HG02970 (cell line): ENCODE data around the gene PITRM1.
A peak's percentile ranks its signal among the peaks of the same experiment; 100 is the strongest.
"Not testable (repeated sequence)": the region's sequence is repeated elsewhere in the genome, so short reads cannot be mapped to it uniquely, and the experiment has no call there.

Experiments used
- ATAC-seq: cut with Tn5 transposase; IDR thresholded peaks from one replicate; pipeline ENCODE4 v1.9.1; 2021; ENCODE audit warnings: mild to moderate bottlenecking, moderate library complexity, moderate number of reproducible peaks; ENCODE audit not compliant: unreplicated experiment, low FRiP score

PITRM1 gene

DNA sequence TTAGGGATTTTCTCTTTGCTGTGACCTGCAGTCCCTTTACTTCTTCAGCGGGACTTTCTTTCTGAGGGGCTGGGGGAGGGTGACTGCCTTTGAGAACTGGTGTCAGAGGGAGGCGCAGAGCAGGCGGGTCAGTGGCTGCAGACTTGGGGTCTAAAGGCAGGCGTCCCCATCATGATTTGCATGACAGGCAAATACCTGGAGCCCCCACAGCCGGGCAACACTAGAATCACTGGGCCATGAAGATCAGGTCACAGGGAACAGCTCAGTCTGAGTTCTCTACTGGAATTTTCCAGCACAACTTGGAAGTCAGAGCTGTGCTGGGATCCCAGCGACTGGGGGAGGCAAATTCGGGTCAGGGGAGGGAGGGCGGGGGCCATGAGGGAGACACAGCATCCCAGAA lies 29.2 kb upstream of the PITRM1 start:
- no peak for ATAC-seq

DNA sequence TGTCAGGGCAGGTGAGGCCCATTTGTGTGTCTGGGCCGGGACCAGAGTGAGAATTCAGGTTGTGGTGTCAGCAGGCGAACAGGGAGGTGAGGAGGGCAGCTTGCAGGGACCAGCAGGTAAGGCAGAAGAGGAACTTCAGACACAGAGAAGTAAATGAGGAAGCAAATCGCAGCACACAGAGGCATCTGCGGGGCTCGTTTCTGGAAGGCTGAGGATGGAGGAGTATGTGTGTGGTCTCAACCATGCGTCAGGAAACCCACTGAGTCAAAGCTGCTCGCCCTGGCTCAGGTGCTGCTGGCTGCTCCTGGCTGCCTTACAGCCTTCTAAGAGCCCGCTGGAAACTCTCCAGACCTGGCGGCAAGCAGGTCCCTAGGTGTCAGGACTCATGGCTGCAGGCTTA lies 26.9 kb upstream of the PITRM1 start:
- no peak for ATAC-seq

DNA sequence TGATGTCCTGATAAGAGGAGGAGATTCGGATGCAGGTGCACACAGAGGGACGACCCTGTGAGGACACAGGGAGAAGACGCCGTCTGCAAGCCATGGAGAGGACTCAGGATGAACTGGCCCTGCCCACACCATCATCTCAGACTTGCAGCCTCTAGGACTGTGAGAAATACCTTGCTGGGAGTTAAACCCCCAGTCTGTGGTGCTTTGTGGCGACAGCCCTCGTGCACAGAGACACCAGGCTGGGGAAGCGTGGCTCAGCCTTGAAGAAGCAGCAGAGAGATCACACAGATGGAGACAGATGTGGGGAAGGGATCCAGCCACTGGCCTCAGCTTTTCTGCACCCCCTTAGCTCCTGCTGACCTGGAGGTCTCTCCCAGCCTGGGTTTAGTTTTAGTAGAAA lies 26.3 kb upstream of the PITRM1 start:
- no peak for ATAC-seq

DNA sequence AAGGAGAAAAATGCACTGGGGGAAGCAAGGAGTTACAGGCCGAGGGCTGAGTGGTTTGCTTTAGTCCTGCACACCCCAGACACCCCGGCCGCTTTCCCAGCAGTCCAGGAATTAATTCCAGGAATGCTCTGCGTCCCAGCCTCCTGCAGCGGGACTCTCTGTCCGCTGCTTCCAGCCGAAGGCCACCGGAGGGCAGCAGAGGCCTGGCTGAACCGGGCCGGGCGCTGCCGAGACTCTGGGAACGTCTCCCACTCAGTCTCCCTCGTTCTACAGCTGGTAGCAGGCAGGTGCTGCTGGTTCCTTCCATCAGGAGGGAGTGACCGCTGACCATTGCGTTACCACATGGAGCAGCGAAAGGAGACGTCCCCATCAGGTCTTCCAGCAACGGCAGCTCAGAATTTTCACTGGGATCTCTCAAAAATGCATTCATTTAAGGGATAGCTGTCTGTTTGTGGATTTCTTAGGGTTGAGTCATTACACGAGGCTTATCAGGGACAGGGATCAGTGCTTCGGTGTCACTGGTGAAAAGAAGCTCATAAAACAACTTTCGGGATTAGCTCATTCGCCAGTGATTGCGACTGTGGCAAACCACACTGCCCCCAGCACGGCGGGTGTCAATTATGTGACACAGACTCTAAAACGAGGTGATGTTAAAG lies 24.9 kb upstream of the PITRM1 start:
- ATAC-seq: no peak

DNA sequence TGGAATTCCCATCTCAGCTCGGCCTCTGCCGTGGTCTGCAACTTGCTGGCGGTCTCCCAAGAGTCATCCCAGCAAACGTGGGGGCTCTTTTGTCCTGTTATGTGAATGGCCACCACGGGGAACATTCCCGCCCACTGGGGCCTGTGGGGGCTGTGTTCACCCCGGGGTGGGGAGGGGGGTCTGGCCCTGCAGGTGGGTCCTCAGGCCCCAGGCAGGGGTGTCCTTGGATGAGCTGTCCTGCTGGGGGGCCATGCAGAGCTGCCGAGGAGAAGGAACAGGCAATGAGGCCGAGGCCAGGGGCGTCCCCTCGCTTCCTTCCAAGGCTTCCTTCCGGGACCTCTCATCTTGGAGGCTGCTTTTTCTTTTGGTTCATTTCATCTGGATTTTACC lies 24.4 kb upstream of the PITRM1 start:
- no peak for ATAC-seq

DNA sequence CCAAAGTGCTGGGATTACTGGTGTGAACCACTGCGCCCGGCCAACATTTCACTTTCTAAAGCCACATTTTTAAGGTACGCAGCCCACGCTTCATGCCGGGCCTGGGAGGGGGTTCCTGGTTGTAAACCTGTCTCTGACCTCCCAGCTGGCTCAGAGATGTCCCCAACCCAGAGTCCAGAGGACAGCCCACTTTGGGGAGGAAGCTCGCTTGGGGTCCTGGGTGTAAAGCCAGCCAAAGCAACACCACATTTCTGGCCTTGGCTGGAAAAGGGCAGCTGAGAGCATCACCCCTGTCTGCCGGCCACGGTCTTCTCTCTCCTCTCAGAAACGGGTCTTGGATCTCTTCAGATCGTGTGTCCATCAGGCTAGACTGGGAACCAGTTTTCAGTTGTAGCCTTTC lies 23.9 kb upstream of the PITRM1 start:
- ATAC-seq: no peak

DNA sequence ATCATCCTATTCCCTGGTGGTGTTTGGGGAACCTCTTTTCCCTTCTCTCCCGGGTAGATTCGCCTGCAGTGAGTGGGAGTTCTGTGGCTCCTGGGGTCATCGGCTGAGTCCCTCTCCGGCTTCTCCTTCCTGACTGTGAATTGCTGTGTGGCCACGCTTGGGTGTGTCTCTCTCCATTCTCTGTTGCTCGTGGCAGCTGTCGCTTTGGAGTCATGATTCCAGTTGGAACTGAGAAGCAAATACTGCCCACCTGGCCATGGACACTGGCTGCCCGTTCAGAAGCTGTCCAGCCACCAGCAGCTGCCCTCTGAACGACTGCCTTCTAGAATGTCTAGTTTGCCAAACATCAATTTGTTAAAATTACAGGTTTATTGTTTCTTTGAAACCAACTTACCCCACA lies 23.1 kb upstream of the PITRM1 start:
- no peak for ATAC-seq

DNA sequence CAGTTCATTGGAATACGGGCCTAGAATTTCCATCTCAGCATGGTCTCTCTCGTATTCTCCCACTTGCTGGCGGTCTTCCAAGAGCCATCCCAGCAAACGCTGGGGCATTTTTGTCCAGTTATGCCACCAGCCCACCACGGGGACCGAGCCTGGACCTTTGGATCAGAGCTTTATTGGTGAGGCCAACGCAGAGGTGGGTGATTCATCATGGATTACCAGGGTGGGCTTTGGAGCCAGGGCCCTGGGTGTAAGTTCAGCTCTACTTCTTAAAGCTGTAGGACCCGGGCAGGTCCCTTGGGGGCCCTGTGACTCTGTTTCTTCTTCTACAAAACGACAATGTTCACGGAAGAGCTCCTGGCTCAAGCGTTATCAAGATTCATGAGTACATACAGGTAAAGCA lies 22.7 kb upstream of the PITRM1 start:
- ATAC-seq: no peak

DNA sequence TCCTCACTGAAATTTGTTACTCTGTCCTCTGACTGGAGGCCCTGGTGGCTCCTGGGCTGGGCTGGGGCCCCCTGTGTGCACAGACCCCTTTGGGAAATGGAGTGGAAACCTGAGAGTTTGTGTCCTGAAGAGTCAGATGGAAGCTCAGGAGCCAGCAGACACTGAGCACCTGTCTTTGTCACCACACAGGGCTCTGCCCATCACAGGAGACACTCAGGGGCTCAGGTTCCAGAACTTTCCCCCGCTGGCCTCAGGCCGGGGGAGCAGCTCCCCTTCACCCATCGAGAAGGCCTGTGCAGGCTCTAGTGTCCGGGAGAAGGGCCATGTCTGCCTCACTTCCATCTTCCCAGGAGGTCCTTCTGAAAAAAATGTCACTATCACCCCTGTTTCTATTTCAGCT lies 22.3 kb upstream of the PITRM1 start:
- no peak for ATAC-seq

DNA sequence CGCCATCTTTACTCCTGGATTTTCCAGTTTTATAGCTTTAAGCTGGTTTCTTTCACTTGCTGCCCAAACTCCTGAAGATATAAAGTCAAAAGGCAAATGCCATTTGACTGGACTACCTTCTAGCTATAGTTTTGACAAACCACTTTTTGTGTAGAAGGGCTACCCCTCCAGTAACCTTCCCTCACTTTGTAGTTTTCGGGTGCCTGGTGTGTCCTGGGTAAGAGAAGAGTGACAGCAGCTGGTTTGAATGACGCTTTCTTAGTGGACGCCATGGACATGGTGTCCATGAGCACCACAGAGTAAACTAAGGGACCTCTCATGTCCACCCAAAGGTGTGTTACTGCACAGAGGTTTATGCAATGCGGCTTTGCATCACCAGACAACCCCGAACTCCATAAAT lies 21.2 kb upstream of the PITRM1 start:
- no peak for ATAC-seq

DNA sequence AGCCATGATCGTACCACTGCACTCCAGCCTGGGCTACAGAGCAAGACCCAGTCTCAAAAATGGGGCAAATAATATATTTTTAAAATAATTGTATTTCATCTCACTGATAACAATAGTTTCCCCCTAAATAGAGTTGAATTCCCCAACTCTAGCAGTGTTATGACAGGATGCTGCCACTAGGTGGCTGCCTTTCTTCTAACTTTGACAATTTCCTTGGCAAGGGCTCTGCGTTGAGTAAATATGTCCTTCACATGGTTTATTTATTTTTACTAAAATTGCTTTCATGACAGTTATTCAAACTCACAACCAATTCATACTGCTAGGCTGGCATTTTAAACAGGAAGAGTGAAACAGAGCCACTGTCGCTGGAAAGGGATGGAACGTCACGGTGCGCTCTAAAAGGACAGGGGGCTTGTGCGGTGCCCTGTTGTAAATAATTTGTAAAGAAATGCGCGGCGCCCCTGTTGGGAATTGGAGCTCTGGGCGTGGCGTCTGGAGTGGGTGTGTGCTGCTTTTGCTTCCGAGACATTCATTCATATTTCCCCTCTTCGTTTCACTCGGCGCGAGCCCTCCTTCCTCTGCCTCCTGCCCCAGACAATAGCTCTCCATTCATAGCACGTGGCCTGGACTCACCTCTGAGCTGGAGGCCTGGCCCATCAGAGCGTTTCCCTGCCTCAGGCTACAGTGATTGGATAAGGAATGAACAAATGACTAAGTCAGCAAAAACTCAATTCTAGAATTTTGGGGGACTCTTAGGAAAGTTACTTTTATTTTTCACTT lies 20.5 kb upstream of the PITRM1 start:
- no peak for ATAC-seq

DNA sequence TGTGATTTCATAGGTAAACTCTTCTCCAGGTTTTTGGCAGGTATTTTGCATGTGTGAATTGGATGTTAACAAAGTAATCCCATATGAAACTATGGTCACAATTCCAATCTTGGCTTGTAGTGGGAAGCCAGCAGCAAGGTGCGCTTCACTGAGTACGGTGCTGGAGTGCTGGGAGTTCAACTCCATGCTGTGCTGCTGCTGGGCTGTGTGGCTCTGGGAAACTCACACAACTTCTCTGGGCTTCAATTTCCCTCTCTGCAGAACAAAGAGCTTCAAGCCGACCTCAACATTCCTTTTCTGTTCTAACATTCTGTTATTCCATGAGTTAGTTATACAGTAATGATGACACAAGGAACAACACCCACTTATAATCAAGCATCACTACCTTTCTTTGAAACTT lies 18.2 kb upstream of the PITRM1 start:
- no peak for ATAC-seq

DNA sequence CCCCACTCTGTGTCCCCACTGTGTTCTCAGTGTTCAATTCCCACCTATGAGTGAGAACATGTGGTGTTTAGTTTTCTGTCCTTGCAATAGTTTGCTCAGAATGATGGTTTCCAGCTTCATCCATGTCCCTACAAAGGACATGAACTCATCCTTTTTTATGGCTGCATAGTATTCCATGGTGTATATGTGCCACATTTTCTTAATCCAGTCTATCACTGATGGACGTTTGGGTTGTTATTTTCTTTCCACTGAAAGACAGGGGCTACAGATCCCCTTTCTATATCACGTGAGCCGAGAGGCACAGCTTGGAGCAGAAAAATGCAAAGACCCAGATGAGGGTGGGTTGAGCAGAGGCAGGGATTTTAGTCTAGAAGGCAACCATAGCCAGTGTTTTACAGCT lies 14.6 kb upstream of the PITRM1 start:
- not testable (repeated sequence) for ATAC-seq

DNA sequence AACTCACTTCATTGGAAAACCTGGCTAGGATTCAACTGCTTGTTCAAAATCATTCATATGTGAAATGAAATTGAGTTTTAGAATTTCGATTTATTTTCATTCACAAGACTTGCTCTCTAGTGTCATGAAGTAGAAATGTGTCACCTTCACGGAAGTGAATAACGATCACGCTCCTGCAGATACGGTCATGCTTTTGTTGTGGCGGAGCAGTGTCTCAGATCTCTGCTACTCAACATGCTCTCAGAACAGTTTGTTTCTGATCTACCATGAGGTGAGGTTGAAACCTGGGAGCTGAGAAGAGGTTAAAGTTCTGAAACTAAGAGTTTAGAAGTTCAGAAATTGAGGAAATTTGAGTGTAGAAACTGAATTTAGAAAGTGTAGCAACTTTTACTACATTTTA lies 13.8 kb upstream of the PITRM1 start:
- no peak for ATAC-seq

DNA sequence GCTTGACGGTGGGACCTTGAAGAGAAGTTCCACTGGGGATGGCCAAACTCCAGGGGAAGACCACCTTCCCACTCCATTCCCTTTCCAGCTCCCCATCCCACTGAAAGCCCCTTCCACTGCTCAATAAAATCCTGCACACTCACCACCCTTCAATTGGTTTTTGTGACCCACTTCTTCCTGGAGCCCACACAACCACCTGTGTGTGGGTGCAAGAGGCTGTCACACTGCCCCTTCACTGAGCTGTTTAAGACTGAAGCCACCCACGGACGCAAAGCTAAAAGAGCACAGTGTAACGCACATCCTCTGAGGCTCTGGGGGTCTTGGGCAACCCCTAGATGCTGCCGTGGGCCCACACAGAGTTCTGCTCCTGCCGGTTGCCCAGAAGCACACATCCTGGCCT lies 12.8 kb upstream of the PITRM1 start:
- ATAC-seq: no peak

DNA sequence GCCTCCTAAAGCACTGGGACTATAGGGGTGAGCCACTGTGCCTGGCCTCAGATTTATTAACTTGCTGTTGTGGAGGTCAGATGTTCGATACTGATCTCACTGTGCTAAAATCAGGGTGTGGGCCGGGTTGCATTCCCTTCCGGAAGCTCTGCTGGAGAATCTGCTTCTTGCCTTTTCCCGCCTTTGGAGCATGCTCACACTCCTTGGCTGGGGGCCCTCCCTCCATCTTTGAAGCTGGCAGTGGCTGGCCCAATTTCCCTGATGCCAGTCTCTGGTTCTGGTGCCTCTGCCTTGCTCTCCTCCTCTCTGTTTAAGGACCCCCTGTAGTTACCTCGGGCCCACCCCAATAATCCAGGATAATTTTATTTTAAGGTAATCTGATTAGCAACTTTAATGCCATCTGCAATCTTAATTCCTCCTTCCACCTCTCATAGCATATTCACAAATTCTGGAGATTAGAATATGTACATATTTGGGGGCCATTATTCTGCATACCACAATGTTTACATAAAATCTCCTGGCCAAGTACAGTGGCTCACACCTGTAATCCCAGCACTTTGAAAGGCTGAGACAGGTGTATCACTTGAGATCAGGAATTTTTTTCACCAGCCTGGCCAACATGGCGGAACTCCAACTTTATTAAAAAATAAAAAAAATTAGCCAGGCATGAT lies 7.9 kb upstream of the PITRM1 start:
- no peak for ATAC-seq

DNA sequence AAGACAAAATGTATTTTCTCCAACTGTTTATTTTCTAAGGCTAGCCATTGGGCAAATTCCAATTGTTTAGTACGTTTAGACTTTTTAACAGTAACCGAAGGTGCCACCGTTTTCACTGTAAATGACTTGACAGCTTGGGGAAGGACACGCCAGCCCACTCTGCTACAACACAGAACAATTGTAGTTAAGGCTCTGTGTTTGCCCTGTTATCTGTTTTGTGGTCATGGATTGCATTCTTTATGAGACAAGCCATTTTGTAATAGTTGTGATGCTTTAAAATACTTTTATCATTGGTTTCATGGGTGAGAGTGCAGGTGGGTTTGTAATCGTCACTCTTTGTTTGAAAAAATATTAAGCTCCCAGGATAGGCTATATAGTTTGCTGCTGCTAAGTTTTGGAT lies 6.6 kb upstream of the PITRM1 start:
- ATAC-seq: no peak

DNA sequence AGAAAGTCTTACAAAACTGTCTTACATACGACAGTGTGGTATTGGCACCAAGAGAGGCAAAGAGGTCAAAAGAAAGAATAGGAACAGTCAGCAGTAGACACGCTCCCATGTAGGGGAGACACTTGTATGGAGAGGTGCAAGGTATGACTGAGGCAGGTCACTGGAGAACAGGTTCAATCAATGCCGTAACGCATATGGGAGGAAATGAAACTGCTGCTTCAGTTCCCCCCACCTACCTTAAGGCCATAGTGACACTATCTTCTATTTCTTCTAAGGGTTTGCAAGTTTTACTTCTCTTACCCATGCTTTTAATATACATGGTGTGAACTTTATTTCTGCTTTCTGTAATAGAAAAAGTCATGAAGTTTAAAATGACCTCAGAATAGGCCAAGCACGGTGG lies 5.5 kb upstream of the PITRM1 start:
- ATAC-seq: no peak

DNA sequence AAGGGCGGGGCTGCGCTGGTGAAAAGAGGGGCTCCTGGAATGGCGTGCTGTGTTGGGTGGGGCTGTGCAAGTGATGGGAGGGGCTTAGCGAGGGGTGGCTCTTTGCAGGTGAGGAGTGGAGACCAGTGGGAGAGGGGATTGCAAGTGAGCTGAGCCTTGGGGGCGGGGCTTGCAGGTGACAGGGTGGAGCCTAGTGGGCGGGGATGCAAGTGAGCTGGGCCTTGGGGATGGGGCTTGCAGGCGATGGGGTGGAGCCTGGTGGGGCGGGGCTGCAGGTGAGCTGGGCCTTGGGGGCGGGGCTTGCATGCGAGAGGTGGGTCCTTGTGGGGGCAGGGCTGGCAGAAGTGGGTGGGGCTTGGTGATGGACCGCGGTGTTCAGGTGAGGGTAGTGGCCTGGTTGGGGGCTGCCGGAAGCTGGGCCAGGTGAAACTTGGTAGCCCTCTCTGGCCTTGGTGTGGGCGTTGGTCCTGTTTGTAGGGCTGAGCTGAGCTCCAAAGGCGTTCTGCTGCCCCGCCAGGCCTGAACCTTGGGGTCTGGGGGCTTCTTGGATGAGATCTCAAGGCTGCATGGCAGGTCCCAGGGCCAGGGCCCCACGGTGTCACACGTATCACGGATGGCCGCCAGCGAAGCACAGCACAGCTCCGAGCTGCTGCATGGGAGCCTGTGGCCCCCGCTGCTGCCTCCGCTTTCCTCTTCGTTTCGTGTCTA lies 743 bp upstream of the PITRM1 start:
- peak; percentile 31 for ATAC-seq

DNA sequence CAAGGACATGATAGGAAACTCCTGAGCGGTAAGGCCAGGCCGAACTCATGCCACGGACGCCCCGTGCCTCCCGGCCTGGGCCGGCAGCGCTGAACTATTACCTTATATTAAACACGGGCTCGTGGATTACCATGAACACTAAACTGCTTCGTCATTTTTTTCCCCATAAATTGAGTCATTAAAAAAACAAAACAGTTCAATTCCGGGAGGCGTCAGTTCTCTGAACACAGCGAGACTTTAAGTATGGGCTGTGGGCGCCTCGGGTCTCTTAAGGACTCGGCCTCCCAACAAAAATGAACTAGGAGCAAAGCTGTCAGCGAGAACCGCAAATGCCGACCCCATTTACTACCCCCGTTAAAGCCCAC lies 519 bp downstream of the PITRM1 start:
- ATAC-seq: no peak

DNA sequence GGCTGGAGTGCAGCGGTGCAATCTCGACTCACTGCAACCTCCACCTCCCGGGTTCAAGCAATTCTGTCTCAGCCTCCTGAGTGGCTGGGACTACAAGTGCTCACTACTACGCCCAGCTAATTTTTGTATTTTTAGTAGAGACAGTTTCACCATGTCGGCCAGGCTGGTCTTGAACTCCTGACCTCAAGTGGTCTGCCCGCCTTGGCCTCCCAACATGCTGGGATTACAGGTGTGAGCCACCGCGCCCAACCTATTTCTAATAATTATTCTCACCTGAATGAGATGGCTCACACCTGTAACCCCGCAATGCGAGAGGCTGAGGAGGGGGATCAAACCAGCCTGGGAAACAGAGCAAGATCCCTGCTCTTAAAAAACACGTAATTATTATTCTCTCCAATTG lies 1.1 kb downstream of the PITRM1 start:
- ATAC-seq: not testable (repeated sequence)
